Measurements from ENCODE around the gene OSM.

DNA sequence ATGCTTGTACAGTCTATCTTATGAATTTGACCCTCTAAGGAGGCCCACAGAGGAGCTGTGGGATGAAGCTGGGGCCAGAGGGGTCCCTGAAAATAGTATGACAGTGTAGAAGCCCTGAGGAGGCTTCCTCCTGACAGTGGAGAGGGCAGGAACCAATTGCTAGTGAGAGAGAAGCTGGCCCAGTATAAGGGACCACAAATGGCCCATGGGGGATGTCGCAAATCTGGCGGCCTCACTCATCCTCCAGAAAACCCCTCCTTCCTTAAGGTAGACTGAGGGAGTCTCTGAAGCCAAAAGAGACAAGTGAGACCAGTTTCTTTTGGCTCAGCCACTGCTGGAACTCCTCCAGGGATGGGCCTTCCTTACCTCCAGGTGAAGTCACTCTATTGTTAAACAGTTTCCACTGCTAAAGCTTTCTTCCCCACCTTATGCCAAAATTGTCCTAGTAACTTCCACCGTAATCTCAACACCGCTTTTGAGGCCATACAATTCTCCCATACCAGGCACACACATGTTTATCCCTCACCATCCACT is 40.5 kb upstream of the OSM start:
- TF ChIP-seq, protein P1, sequence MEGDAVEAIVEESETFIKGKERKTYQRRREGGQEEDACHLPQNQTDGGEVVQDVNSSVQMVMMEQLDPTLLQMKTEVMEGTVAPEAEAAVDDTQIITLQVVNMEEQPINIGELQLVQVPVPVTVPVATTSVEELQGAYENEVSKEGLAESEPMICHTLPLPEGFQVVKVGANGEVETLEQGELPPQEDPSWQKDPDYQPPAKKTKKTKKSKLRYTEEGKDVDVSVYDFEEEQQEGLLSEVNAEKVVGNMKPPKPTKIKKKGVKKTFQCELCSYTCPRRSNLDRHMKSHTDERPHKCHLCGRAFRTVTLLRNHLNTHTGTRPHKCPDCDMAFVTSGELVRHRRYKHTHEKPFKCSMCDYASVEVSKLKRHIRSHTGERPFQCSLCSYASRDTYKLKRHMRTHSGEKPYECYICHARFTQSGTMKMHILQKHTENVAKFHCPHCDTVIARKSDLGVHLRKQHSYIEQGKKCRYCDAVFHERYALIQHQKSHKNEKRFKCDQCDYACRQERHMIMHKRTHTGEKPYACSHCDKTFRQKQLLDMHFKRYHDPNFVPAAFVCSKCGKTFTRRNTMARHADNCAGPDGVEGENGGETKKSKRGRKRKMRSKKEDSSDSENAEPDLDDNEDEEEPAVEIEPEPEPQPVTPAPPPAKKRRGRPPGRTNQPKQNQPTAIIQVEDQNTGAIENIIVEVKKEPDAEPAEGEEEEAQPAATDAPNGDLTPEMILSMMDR (IDR thresholded peaks at IDR 0.05; ENCODE audit: low read length): no peak
- TF ChIP-seq EZH2 (optimal IDR thresholded peaks at IDR 0.05; ENCODE audit: low read depth, low read length): no peak
